ENCODE data around the gene USP6NL.
"Not testable (repeated sequence)": the region's sequence is repeated elsewhere in the genome, so short reads cannot be mapped to it uniquely, and the experiment has no call there.

USP6NL gene

GRCh38 chr10:11509036-11509435 lies 102.4 kb downstream of the USP6NL start:
- no peaks in the 10 kb centered on the region for H3K9me3 ChIP-seq (ENCODE audit: insufficient read depth, low read depth, low read length)

GRCh38 chr10:11506247-11506789 lies 105.1 kb downstream of the USP6NL start:
- no peak overlapping the region for H3K27ac ChIP-seq (ENCODE audit: low read length)
- H3K4me1 ChIP-seq (ENCODE audit: insufficient read depth, low read length) = peaks cover 6% of the 10 kb centered on the region; the same call in 1 of the 2 replicates
- H3K9ac ChIP-seq (ENCODE audit: low read depth, low read length) = no peak overlapping the region
- no peaks in the 10 kb centered on the region for H3K9me3 ChIP-seq (ENCODE audit: insufficient read depth, low read depth, low read length)
- H3K36me3 ChIP-seq (ENCODE audit: insufficient read depth, low read depth, low read length) = peaks cover 19% of the 10 kb centered on the region
- no peaks in the 10 kb centered on the region for H3K27me3 ChIP-seq (ENCODE audit: insufficient read depth, low read length)
- H3K4me3 ChIP-seq (ENCODE audit: low read length) = no peak overlapping the region

More at GRCh38 chr10:11509036-11509435, 102.4 kb downstream of the USP6NL start:
- H3K9ac ChIP-seq (ENCODE audit: low read depth, low read length) = no peak overlapping the region
- peaks cover 6% of the 10 kb centered on the region; the same call in 1 of the 2 replicates for H3K4me1 ChIP-seq (ENCODE audit: insufficient read depth, low read length)
- H3K27me3 ChIP-seq (ENCODE audit: insufficient read depth, low read length) = no peaks in the 10 kb centered on the region
- H3K36me3 ChIP-seq (ENCODE audit: insufficient read depth, low read depth, low read length) = peaks cover 24% of the 10 kb centered on the region
- no peak overlapping the region for H3K4me3 ChIP-seq (ENCODE audit: low read length)
- H3K27ac ChIP-seq (ENCODE audit: low read length) = no peak overlapping the region

GRCh38 chr10:11505639-11506038 lies 105.8 kb downstream of the USP6NL start:
- Histone ChIP-seq H3K9me3 (ENCODE audit: insufficient read depth, low read depth, low read length) (no peaks in the 10 kb centered on the region), H3K4me3 (ENCODE audit: low read length) (no peak overlapping the region), H3K9ac (ENCODE audit: low read depth, low read length) (0 out of 2 replicates have a peak overlapping the region, but pooled peaks have one; percentile 17), H3K27ac (ENCODE audit: low read length) (no peak overlapping the region), H3K4me1 (ENCODE audit: insufficient read depth, low read length) (peaks cover 6% of the 10 kb centered on the region; the same call in 1 of the 2 replicates), H3K27me3 (ENCODE audit: insufficient read depth, low read length) (no peaks in the 10 kb centered on the region), H3K36me3 (ENCODE audit: insufficient read depth, low read depth, low read length) (peaks cover 19% of the 10 kb centered on the region)

- H3K36me3 ChIP-seq (ENCODE audit: insufficient read depth, low read depth, low read length) = peaks cover 19% of the 10 kb centered on the region
- no peaks in the 10 kb centered on the region for H3K9me3 ChIP-seq (ENCODE audit: insufficient read depth, low read depth, low read length)
- H3K27me3 ChIP-seq (ENCODE audit: insufficient read depth, low read length) = no peaks in the 10 kb centered on the region
- no peak overlapping the region for H3K4me3 ChIP-seq (ENCODE audit: low read length)
- H3K4me1 ChIP-seq (ENCODE audit: insufficient read depth, low read length) = peaks cover 6% of the 10 kb centered on the region; the same call in 1 of the 2 replicates
- H3K27ac ChIP-seq (ENCODE audit: low read length) = no peak overlapping the region
- H3K9ac ChIP-seq (ENCODE audit: low read depth, low read length) = no peak overlapping the region
Observed at GRCh38 chr10:11504566-11505285, 106.7 kb downstream of the USP6NL start.

GRCh38 chr10:11501600-11501999 lies 109.8 kb downstream of the USP6NL start:
- Histone ChIP-seq H3K4me3 (ENCODE audit: low read length) (no peak overlapping the region), H3K36me3 (ENCODE audit: insufficient read depth, low read depth, low read length) (no peaks in the 10 kb centered on the region; the same call in 1 of the 2 replicates), H3K9ac (ENCODE audit: low read depth, low read length) (no peak overlapping the region), H3K27ac (ENCODE audit: low read length) (no peak overlapping the region), H3K27me3 (ENCODE audit: insufficient read depth, low read length) (no peaks in the 10 kb centered on the region), H3K4me1 (ENCODE audit: insufficient read depth, low read length) (peaks cover 6% of the 10 kb centered on the region; the same call in 1 of the 2 replicates), H3K9me3 (ENCODE audit: insufficient read depth, low read depth, low read length) (no peaks in the 10 kb centered on the region)

GRCh38 chr10:11499425-11500071 lies 111.9 kb downstream of the USP6NL start:
- Histone ChIP-seq H3K9ac (ENCODE audit: low read depth, low read length) (no peak overlapping the region), H3K9me3 (ENCODE audit: insufficient read depth, low read depth, low read length) (no peaks in the 10 kb centered on the region), H3K27ac (ENCODE audit: low read length) (no peak overlapping the region), H3K4me3 (ENCODE audit: low read length) (no peak overlapping the region), H3K4me1 (ENCODE audit: insufficient read depth, low read length) (no peaks in the 10 kb centered on the region; the same call in 1 of the 2 replicates), H3K27me3 (ENCODE audit: insufficient read depth, low read length) (no peaks in the 10 kb centered on the region), H3K36me3 (ENCODE audit: insufficient read depth, low read depth, low read length) (no peaks in the 10 kb centered on the region; the same call in 1 of the 2 replicates)

GRCh38 chr10:11498399-11498798 lies 113.1 kb downstream of the USP6NL start:
- Histone ChIP-seq H3K4me1 (ENCODE audit: insufficient read depth, low read length) (no peaks in the 10 kb centered on the region; the same call in 1 of the 2 replicates), H3K36me3 (ENCODE audit: insufficient read depth, low read depth, low read length) (peaks cover 10% of the 10 kb centered on the region), H3K27ac (ENCODE audit: low read length) (no peak overlapping the region), H3K9ac (ENCODE audit: low read depth, low read length) (no peak overlapping the region), H3K4me3 (ENCODE audit: low read length) (no peak overlapping the region), H3K9me3 (ENCODE audit: insufficient read depth, low read depth, low read length) (no peaks in the 10 kb centered on the region), H3K27me3 (ENCODE audit: insufficient read depth, low read length) (no peaks in the 10 kb centered on the region)

GRCh38 chr10:11494923-11495322 lies 116.5 kb downstream of the USP6NL start:
- not testable (repeated sequence) for H3K4me3 ChIP-seq (ENCODE audit: low read length); H3K9me3 ChIP-seq (ENCODE audit: insufficient read depth, low read depth, low read length); H3K27ac ChIP-seq (ENCODE audit: low read length); H3K9ac ChIP-seq (ENCODE audit: low read depth, low read length); H3K27me3 ChIP-seq (ENCODE audit: insufficient read depth, low read length); H3K4me1 ChIP-seq (ENCODE audit: insufficient read depth, low read length)
- peaks cover 44% of the 10 kb centered on the region for H3K36me3 ChIP-seq (ENCODE audit: insufficient read depth, low read depth, low read length)

GRCh38 chr10:11493646-11494045 lies 117.8 kb downstream of the USP6NL start:
- Histone ChIP-seq H3K4me3 (ENCODE audit: low read length) (no peak overlapping the region), H3K27ac (ENCODE audit: low read length) (no peak overlapping the region), H3K4me1 (ENCODE audit: insufficient read depth, low read length) (no peaks in the 10 kb centered on the region; the same call in 1 of the 2 replicates), H3K36me3 (ENCODE audit: insufficient read depth, low read depth, low read length) (peaks cover 55% of the 10 kb centered on the region), H3K9ac (ENCODE audit: low read depth, low read length) (no peak overlapping the region), H3K27me3 (ENCODE audit: insufficient read depth, low read length) (no peaks in the 10 kb centered on the region), H3K9me3 (ENCODE audit: insufficient read depth, low read depth, low read length) (no peaks in the 10 kb centered on the region)

- H3K9me3 ChIP-seq (ENCODE audit: insufficient read depth, low read depth, low read length) = no peaks in the 10 kb centered on the region
- H3K4me1 ChIP-seq (ENCODE audit: insufficient read depth, low read length) = no peaks in the 10 kb centered on the region; the same call in 1 of the 2 replicates
- no peak overlapping the region for H3K4me3 ChIP-seq (ENCODE audit: low read length)
- peaks cover 62% of the 10 kb centered on the region for H3K36me3 ChIP-seq (ENCODE audit: insufficient read depth, low read depth, low read length)
- no peaks in the 10 kb centered on the region for H3K27me3 ChIP-seq (ENCODE audit: insufficient read depth, low read length)
- H3K9ac ChIP-seq (ENCODE audit: low read depth, low read length) = no peak overlapping the region
- H3K27ac ChIP-seq (ENCODE audit: low read length) = no peak overlapping the region
Observed at GRCh38 chr10:11491087-11491486, 120.4 kb downstream of the USP6NL start.

GRCh38 chr10:11489591-11489990 lies 121.9 kb downstream of the USP6NL start:
- Histone ChIP-seq H3K4me1 (ENCODE audit: insufficient read depth, low read length) (no peaks in the 10 kb centered on the region), H3K36me3 (ENCODE audit: insufficient read depth, low read depth, low read length) (peaks cover 76% of the 10 kb centered on the region), H3K27me3 (ENCODE audit: insufficient read depth, low read length) (no peaks in the 10 kb centered on the region), H3K27ac (ENCODE audit: low read length) (no peak overlapping the region), H3K9me3 (ENCODE audit: insufficient read depth, low read depth, low read length) (no peaks in the 10 kb centered on the region), H3K9ac (ENCODE audit: low read depth, low read length) (no peak overlapping the region), H3K4me3 (ENCODE audit: low read length) (no peak overlapping the region)
